SK-N-MC (cell line): ENCODE measurements around the gene DDX41.

Experiments
- EZH2 ChIP-seq: fragments of 200-600 bp; sonication (generic); IDR thresholded peaks from one replicate; pipeline ENCODE4 v1.6.1; 2017; ENCODE audit warnings: antibody characterized with exemption
- FOXP2 ChIP-seq: optimal IDR thresholded peaks from 2 replicates; pipeline ENCODE3; 2011; ENCODE audit warnings: mild to moderate bottlenecking, moderate library complexity; ENCODE audit not compliant: insufficient read depth; ENCODE audit errors: extremely low read length, control extremely low read depth
- POLR2AphosphoS5 ChIP-seq: IDR thresholded peaks from 2 replicates; pipeline ENCODE4 v1.6.1; 2012; ENCODE audit warnings: mild to moderate bottlenecking, low read depth, low read length, borderline replicate concordance

DNA sequence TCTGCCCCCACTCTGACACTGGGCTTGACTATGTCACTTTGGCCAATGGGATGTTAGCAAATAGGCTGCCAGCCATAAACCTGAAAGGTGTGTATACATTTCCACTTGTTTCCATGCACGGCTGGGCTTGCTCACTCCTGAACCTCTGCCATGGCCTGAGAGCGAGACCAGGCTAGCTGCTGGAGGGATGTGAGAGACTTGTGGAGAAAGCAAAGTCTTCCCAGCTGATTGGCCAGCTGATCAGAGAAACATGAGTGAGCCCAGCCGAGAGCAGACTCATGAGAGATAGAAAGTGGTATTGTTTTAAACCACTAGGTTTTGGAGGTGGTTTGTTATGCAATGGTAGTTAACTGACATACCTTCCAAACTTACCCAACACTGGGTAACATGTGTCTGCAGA is 23.7 kb upstream of the DDX41 start:
- TF ChIP-seq EZH2 (no peak), POLR2AphosphoS5 (no peak), FOXP2 (no peak)
